ENCODE measurements around the gene MAD1L1. TPM values are rescaled to one million over a fixed set of nuclear protein-coding genes. Genes with fewer than 3 reads are reported as not detected.

Gene MAD1L1
- total and polyA plus RNA-seq, 2 of the 13 experiments (the other 11 are each of a cell fraction or from before 2014, with no cell fraction given) = 17.4 to 64.7 TPM

- peak; percentile 70 to 81; a peak in 3 of 4 replicates for TF ChIP-seq HMGXB4 (CRISPR knock-in tag; IDR thresholded peaks at IDR 0.05; ENCODE audit: borderline replicate concordance in 1 of 2, low read depth in 1 of 2)
- no peak for TF ChIP-seq RFXANK (CRISPR knock-in tag; IDR thresholded peaks at IDR 0.05)
- TF ChIP-seq ZNF839 (CRISPR knock-in tag; IDR thresholded peaks at IDR 0.05; ENCODE audit: borderline replicate concordance) = no peak
- no peak for TF ChIP-seq ZSCAN31 (CRISPR knock-in tag; IDR thresholded peaks at IDR 0.05; ENCODE audit: low read depth)
- peak; percentile 97; the same call in 1 of the 2 replicates for TF ChIP-seq REPIN1 (CRISPR knock-in tag; IDR thresholded peaks at IDR 0.05; ENCODE audit: borderline replicate concordance, low read depth)
- no peak for TF ChIP-seq ZNF296 (CRISPR knock-in tag; conservative IDR thresholded peaks at IDR 0.05)
- TF ChIP-seq RXRA (CRISPR knock-in tag; IDR thresholded peaks at IDR 0.05) = peak; percentile 68
- TF ChIP-seq ZNF720 (CRISPR knock-in tag; IDR thresholded peaks at IDR 0.05) = no peak
- peak; percentile 52 for TF ChIP-seq PHF5A (CRISPR knock-in tag; IDR thresholded peaks at IDR 0.05; ENCODE audit: low read depth, unreplicated experiment)
- TF ChIP-seq NR2F6 (IDR thresholded peaks at IDR 0.05) = no peak
- TF ChIP-seq NR2F6 (CRISPR knock-in tag; IDR thresholded peaks at IDR 0.05) = peak; percentile 24; the same call in 1 of the 2 replicates
- TF ChIP-seq ZNF567 (CRISPR knock-in tag; IDR thresholded peaks at IDR 0.05; ENCODE audit: borderline replicate concordance) = 0 out of 2 replicates have a peak, but pooled peaks have one; percentile 45
- peak; percentile 70; the same call in 1 of the 2 replicates for TF ChIP-seq HOXA5 (CRISPR knock-in tag; IDR thresholded peaks at IDR 0.05)
- peak; percentile 92; the same call in 1 of the 2 replicates for TF ChIP-seq BATF2 (CRISPR knock-in tag; IDR thresholded peaks at IDR 0.05)
- TF ChIP-seq ZNF709 (CRISPR knock-in tag; IDR thresholded peaks at IDR 0.05) = no peak
- TF ChIP-seq MTF1 (CRISPR knock-in tag; IDR thresholded peaks at IDR 0.05) = no peak; the same call in 1 of the 2 replicates
- no peak for TF ChIP-seq ZNF513 (CRISPR knock-in tag; conservative IDR thresholded peaks at IDR 0.05)
- no peak; the same call in 1 of the 2 replicates for TF ChIP-seq ZNF354B (CRISPR knock-in tag; IDR thresholded peaks at IDR 0.05)
- TF ChIP-seq ZC3H13 (CRISPR knock-in tag; IDR thresholded peaks at IDR 0.05) = peak; percentile 71
- TF ChIP-seq ZNF775 (CRISPR knock-in tag; IDR thresholded peaks at IDR 0.05; ENCODE audit: borderline replicate concordance) = no peak
- no peak for TF ChIP-seq ZMYM2 (CRISPR knock-in tag; IDR thresholded peaks at IDR 0.05)
- TF ChIP-seq GZF1 (CRISPR knock-in tag; IDR thresholded peaks at IDR 0.05) = peak; percentile 93
Measured at GRCh38 chr7:2241580-2242540, 9.1 kb upstream of the MAD1L1 start, which contains the start of the genes MRM2 and NUDT1 (continued).

All from HepG2 (cell line).